Lower leg skin (tissue), 3 donors: ENCODE data around the gene NDUFAF2.

ENCODE experiments used
- CTCF ChIP-seq, 3 donors: fragments of 450-650 bp; IDR thresholded peaks; one replicate each; pipeline ENCODE4 v1.5.1; 2016; ENCODE audit warnings: antibody characterized with exemption in 3 of 3, mild to moderate bottlenecking in 3 of 3, moderate library complexity in 2 of 3
- POLR2A ChIP-seq, 2 donors: fragments of 450-650 bp; IDR thresholded peaks; one replicate each; pipeline ENCODE4 v1.6.1; 2016 to 2017; ENCODE audit warnings: antibody characterized with exemption in 2 of 2, mild to moderate bottlenecking in 1 of 2, moderate library complexity in 1 of 2

- no peak for TF ChIP-seq CTCF (IDR thresholded peaks at IDR 0.05)
- TF ChIP-seq POLR2A (IDR thresholded peaks at IDR 0.05), result no peak
These were observed 235.9 kb downstream of the NDUFAF2 start for GRCh38 chr5:61180886-61181285.
